ENCODE results near the gene KLC1.

- TF ChIP-seq, protein P1, sequence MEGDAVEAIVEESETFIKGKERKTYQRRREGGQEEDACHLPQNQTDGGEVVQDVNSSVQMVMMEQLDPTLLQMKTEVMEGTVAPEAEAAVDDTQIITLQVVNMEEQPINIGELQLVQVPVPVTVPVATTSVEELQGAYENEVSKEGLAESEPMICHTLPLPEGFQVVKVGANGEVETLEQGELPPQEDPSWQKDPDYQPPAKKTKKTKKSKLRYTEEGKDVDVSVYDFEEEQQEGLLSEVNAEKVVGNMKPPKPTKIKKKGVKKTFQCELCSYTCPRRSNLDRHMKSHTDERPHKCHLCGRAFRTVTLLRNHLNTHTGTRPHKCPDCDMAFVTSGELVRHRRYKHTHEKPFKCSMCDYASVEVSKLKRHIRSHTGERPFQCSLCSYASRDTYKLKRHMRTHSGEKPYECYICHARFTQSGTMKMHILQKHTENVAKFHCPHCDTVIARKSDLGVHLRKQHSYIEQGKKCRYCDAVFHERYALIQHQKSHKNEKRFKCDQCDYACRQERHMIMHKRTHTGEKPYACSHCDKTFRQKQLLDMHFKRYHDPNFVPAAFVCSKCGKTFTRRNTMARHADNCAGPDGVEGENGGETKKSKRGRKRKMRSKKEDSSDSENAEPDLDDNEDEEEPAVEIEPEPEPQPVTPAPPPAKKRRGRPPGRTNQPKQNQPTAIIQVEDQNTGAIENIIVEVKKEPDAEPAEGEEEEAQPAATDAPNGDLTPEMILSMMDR (IDR thresholded peaks at IDR 0.05): no peak
- TF ChIP-seq POLR2AphosphoS5 (IDR thresholded peaks at IDR 0.05) (no peak), EP300 (IDR thresholded peaks at IDR 0.05) (no peak), POLR2A (IDR thresholded peaks at IDR 0.05) (no peak)
Observed at GRCh38 chr14:103619057-103619456, 10.0 kb upstream of the KLC1 start.

Data from sigmoid colon (tissue), 4 donors.